HG03575 (cell line): Measurements from ENCODE around the gene PXYLP1.

Source experiments
- ATAC-seq: cut with Tn5 transposase; IDR thresholded peaks from one replicate; pipeline ENCODE4 v1.9.1; 2021; ENCODE audit not compliant: unreplicated experiment, insufficient number of reproducible peaks, low FRiP score; ENCODE audit errors: extremely low read depth

PXYLP1 gene

DNA sequence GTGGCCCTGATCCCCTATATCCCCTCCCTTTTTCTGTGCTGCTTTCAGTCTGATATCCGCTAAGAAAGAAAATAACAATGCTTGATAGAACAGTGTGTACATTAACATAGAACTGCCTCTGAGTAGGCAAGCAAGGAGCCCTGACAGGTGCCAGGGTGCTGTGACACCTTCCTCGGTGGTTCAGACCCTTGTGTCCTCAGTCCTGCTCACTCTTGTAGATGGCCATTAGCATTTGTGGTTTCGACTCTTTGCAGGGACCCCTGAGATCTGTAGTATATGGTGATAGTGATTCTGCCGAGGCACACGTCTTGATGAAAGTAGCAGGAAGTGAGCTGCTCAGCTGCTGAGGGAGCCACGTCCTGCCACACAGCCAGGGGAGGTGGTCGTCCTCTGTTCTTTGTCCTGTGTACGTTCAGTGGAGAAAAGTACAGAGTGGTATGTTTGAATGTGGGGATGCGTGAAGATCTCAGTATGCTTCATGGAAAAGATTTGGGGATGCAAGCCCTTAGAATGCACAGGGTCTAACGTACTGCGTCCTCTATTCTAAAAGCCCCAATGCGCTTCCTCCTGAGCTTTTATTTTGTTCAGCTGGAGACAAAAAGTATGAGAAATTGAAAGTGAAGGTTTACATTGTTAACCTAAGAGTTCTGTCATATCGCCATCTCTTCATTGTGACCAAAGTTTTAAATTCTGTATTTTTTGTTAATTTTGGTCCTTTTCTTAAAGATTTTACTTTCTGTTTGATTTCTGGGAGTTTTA, 35.4 kb downstream of the PXYLP1 start:
- no peak for ATAC-seq

GRCh38 chr3:141267629-141268028, 36.0 kb downstream of the PXYLP1 start:
- ATAC-seq: no peak

DNA sequence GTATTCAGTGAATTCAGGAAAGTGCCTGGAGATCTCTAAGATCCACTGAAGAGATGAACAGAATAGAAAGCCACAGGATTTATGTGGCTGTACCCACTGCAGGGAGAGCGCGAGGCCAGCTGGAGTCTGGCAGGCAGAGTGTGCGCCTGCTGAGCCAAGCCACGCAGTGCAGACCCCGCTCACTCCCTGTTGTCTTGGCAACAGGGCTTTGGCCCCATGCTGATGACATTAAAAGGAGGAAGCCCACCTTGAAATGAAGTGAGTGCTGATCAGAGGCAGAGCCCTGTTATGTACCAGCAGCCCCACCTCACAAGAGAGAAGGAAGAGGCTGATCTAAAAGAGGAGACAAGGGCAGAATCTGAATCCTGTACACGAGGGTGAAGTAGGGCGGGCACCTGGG, 36.7 kb downstream of the PXYLP1 start:
- ATAC-seq: no peak

GRCh38 chr3:141268791-141269190, 37.2 kb downstream of the PXYLP1 start:
- ATAC-seq: no peak

- ATAC-seq: no peak
These were observed 38.3 kb downstream of the PXYLP1 start for GRCh38 chr3:141269961-141270360.

GRCh38 chr3:141271279-141272030, 39.8 kb downstream of the PXYLP1 start:
- no peak for ATAC-seq

- ATAC-seq: no peak
These were observed 41.5 kb downstream of the PXYLP1 start for GRCh38 chr3:141272906-141273662.

DNA sequence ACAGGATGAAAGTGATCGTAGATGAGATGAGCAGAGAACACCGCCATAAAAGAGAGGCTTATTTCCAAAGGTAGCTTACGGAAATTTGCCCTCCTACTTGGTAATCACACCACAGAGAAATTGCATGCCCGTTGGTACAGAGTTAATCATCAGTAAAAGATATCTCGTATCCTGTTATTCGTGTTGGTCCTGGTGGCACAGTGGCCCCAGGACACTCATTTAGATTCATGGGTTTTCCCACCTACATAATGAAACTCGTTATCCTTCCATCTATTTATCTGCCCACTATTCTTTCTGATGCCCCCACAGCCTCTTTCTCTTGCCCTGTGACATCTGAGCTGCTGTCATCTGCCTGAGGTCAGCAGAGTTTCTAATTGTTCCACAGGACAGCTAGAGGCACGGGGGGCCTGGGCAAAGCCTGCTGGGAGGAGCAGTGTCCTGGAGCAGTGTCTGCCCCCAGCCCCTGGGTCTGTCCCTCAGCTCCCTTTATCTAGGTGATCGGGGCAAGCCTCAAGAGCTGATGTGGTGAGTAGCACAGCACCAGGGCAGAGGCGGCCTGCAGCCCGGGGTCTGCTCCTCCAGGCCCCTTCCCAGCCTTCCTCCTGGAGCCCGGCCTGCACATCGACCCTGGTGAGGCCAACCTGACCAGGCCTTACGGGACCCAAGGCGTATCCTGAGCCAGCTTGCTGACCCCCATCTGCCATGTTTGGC, 42.2 kb downstream of the PXYLP1 start:
- ATAC-seq: no peak

- ATAC-seq: no peak
These were observed 42.9 kb downstream of the PXYLP1 start for GRCh38 chr3:141274411-141275031.

- no peak for ATAC-seq
These were observed 43.4 kb downstream of the PXYLP1 start for GRCh38 chr3:141275032-141275422.

GRCh38 chr3:141275511-141275910, 43.9 kb downstream of the PXYLP1 start:
- no peak for ATAC-seq

GRCh38 chr3:141275973-141276372, 44.3 kb downstream of the PXYLP1 start:
- ATAC-seq: no peak

- no peak for ATAC-seq
These were observed 44.8 kb downstream of the PXYLP1 start for GRCh38 chr3:141276398-141276797.

DNA sequence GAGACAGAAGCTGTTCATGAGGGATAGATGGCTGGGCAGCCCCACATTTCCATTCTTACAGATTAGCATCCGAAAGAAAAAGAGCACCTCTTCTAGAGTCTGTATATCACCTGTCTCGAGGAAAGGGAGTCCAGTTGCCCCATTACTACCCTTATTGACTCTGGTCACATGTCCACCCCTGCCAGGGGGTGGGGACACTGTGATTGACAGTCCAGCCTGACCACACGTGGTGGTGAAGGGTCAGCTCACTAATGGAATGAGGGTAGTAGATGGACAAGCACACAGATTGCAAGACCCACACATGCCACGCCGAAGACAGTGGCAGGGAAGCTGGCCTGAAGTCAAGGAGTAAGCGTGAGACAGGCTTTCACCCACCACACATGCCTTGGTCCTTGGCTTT, 45.8 kb downstream of the PXYLP1 start:
- no peak for ATAC-seq

GRCh38 chr3:141278196-141279076, 46.8 kb downstream of the PXYLP1 start:
- ATAC-seq: no peak

DNA sequence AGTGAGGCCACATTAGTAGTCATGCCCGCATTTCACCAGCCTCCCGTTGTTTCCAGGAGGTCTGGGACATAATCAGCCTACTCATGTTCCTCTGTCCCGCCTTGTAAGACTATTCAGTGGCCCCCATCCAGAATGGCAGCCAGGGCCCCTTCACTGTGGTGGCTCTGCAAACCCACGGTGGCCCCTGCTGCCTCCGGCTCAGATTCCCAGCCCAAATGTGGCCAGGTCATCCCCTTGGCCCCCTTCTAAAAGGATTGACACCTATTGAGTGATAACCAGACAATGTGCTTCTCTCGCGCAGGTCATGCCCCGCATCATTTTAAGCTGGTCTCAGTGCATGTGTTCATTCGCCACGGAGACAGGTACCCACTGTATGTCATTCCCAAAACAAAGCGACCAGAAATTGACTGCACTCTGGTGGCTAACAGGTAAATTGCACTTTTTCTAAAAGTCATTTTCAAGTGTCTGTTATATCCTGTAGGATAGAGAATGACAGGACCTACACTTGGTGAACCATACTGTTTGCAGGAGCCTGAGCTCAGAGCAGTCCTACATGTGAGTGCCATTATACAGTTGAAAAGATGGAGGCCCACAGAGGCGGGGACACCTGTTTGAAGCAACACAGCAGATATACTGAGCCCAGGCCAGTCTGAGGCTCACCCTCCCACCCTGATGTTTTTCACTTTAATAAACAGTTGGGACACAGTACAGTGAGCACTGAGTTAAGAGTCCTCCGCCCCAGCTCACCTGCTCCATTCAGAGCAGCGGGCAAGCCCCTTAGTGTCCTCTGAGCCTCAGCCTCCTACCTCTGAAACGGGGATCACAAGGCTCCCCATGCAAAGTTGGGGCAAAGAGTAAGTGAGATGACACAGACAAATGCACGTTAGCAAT, 47.7 kb downstream of the PXYLP1 start:
- peak; percentile 54 for ATAC-seq

- ATAC-seq: no peak
These were observed 48.5 kb downstream of the PXYLP1 start for GRCh38 chr3:141280086-141280485.
